ENCODE results near the gene PFKL.

PFKL gene

GRCh38 chr21:44325386-44326271, 25.8 kb downstream of the PFKL start:
- in situ Hi-C loops (cut with MboI; ENCODE audit: low sequenced_read_pairs): no loop called here

GRCh38 chr21:44326272-44326647, 26.4 kb downstream of the PFKL start:
- in situ Hi-C loops (cut with MboI; ENCODE audit: low sequenced_read_pairs): no loop called here

GRCh38 chr21:44326716-44327602, 27.1 kb downstream of the PFKL start:
- in situ Hi-C loops (cut with MboI; ENCODE audit: low sequenced_read_pairs): no loop called here

- in situ Hi-C loops (cut with MboI; ENCODE audit: low sequenced_read_pairs): no loop called here
Observed at GRCh38 chr21:44327603-44327974, 27.7 kb downstream of the PFKL start.

GRCh38 chr21:44328242-44328895, 28.5 kb downstream of the PFKL start:
- in situ Hi-C loops (cut with MboI; ENCODE audit: low sequenced_read_pairs): no loop called here

- in situ Hi-C loops (cut with MboI; ENCODE audit: low sequenced_read_pairs): no loop called here
Observed at GRCh38 chr21:44329086-44329889, 29.4 kb downstream of the PFKL start.

- in situ Hi-C loops (cut with MboI; ENCODE audit: low sequenced_read_pairs): no loop called here
Observed at GRCh38 chr21:44329971-44330681, 30.3 kb downstream of the PFKL start.

GRCh38 chr21:44330698-44331097, 30.8 kb downstream of the PFKL start:
- in situ Hi-C loops (cut with MboI; ENCODE audit: low sequenced_read_pairs): no loop called here

GRCh38 chr21:44331209-44331608, 31.4 kb downstream of the PFKL start:
- in situ Hi-C loops (cut with MboI; ENCODE audit: low sequenced_read_pairs): no loop called here

- in situ Hi-C loops (cut with MboI; ENCODE audit: low sequenced_read_pairs): no loop called here
Observed at GRCh38 chr21:44331650-44332307, 31.9 kb downstream of the PFKL start.

- in situ Hi-C loops (cut with MboI; ENCODE audit: low sequenced_read_pairs): no loop called here
Observed at GRCh38 chr21:44332383-44332782, 32.5 kb downstream of the PFKL start.

GRCh38 chr21:44332965-44333364, 33.1 kb downstream of the PFKL start:
- in situ Hi-C loops (cut with MboI; ENCODE audit: low sequenced_read_pairs): no loop called here

- in situ Hi-C loops (cut with MboI; ENCODE audit: low sequenced_read_pairs): no loop called here
Observed at GRCh38 chr21:44333509-44334328, 33.9 kb downstream of the PFKL start.

GRCh38 chr21:44334329-44335030, 34.6 kb downstream of the PFKL start:
- in situ Hi-C loops (cut with MboI; ENCODE audit: low sequenced_read_pairs): no loop called here

- in situ Hi-C loops (cut with MboI; ENCODE audit: low sequenced_read_pairs): no loop called here
Observed at GRCh38 chr21:44335266-44336059, 35.6 kb downstream of the PFKL start.

- in situ Hi-C loops (cut with MboI; ENCODE audit: low sequenced_read_pairs): no loop called here
Observed at GRCh38 chr21:44337449-44337848, 37.6 kb downstream of the PFKL start.

All from HL-60/S4 treated with phorbol 12-myristate 13-acetate at 8.2 ng/mL for 4 days and 3 days (cell line).